Measurements from ENCODE around the gene KIF6. TPM values are rescaled to one million over a fixed set of nuclear protein-coding genes. Genes with fewer than 3 reads are reported as not detected.
A peak's percentile ranks its signal among the peaks of the same experiment; 100 is the strongest.

The KIF6 gene
- polyA plus RNA-seq, 2 of the 4 experiments (the other 2 are of a cell fraction): 0.05 to 0.39 TPM

- TF ChIP-seq EHMT2 (IDR thresholded peaks at IDR 0.05; ENCODE audit: low read depth) (no peak), RFX5 (IDR thresholded peaks at IDR 0.05) (no peak), PHF8 (IDR thresholded peaks at IDR 0.05; ENCODE audit: borderline replicate concordance, low read depth) (no peak), ELK1 (IDR thresholded peaks at IDR 0.05; ENCODE audit: low read depth, low read length) (no peak), JUNB (IDR thresholded peaks at IDR 0.05) (no peak), RARB (CRISPR knock-in tag; IDR thresholded peaks at IDR 0.05) (no peak), HES2 (IDR thresholded peaks at IDR 0.05) (no peak), ZNF302 (CRISPR knock-in tag; IDR thresholded peaks at IDR 0.05) (no peak)
- DNase-seq (ENCODE audit: low read depth in 1 of 2, low spot score in 1 of 2) (no peak), FAIRE-seq (no peak), ATAC-seq (no peak)
- H3K4me2 ChIP-seq: no peak overlapping the region
- no peak overlapping the region for H3K27ac ChIP-seq
- no peaks in the 10 kb centered on the region for H3K9me3 ChIP-seq
- no peaks in the 10 kb centered on the region for H3K4me1 ChIP-seq
- WGBS (ENCODE audit: missing lambda C conversion rate): 0% methylated on average over 3 of the region's 3 CpGs
- no peak overlapping the region for H3K4me3 ChIP-seq
- POLR2A ChIA-PET: no interaction called here
- CTCF ChIA-PET: no interaction called here
Measured at GRCh38 chr6:39317256-39317655, 408.0 kb downstream of the KIF6 start.

- DNase-seq (ENCODE audit: low read depth in 1 of 2, low spot score in 1 of 2) (no peak), FAIRE-seq (no peak), ATAC-seq (peak in 1 of 2 experiments; percentile 11; a peak in 1 of 6 replicates)
- peak within 1 kb of the TSS; percentile 21; the same call in 1 of the 3 replicates for H3K4me3 ChIP-seq
- no peaks in the 10 kb centered on the region for H3K4me1 ChIP-seq
- TF ChIP-seq RFX5 (IDR thresholded peaks at IDR 0.05) (no peak), HOXA7 (CRISPR knock-in tag; IDR thresholded peaks at IDR 0.05) (no peak), CEBPB (IDR thresholded peaks at IDR 0.05) (no peak), MAZ (IDR thresholded peaks at IDR 0.05; ENCODE audit: borderline replicate concordance, low read depth, low read length) (no peak), CTCF (IDR thresholded peaks at IDR 0.05) (no peak), NR3C1 (IDR thresholded peaks at IDR 0.05) (no peak), CBX2 (IDR thresholded peaks at IDR 0.05; ENCODE audit: borderline replicate concordance, low read depth) (no peak), FOSB (CRISPR knock-in tag; IDR thresholded peaks at IDR 0.05) (no peak), EHF (CRISPR knock-in tag; IDR thresholded peaks at IDR 0.05) (no peak), HOXB13 (CRISPR knock-in tag; IDR thresholded peaks at IDR 0.05; ENCODE audit: low read depth) (no peak), ZNF302 (CRISPR knock-in tag; IDR thresholded peaks at IDR 0.05) (no peak), USF2 (IDR thresholded peaks at IDR 0.05) (no peak), CHD2 (IDR thresholded peaks at IDR 0.05; ENCODE audit: low read length, partially characterized antibody) (no peak), HOXB5 (CRISPR knock-in tag; IDR thresholded peaks at IDR 0.05) (no peak), RARB (CRISPR knock-in tag; IDR thresholded peaks at IDR 0.05) (no peak), ELK1 (IDR thresholded peaks at IDR 0.05; ENCODE audit: low read depth, low read length) (no peak), SMC3 (IDR thresholded peaks at IDR 0.05) (no peak)
- ChIA-PET CTCF (interaction anchor here (1.1 to 10.0 kb wide), 4 partner anchors 10 to 148 kb away, joined by 3 to 108 read pairs (median 4); no protein-coding TSS in a partner anchor), POLR2A (no interaction called here)
- peak within 1 kb of the TSS; percentile 62 for H3K4me2 ChIP-seq
- 17% methylated on average over 7 of the region's 28 CpGs for WGBS (ENCODE audit: missing lambda C conversion rate)
- no peak within 1 kb of the TSS for H3K27ac ChIP-seq
- no peaks in the 10 kb centered on the region for H3K9me3 ChIP-seq
Measured at GRCh38 chr6:39314273-39314795, 410.9 kb downstream of the KIF6 start, which contains the start of gene KCNK17. Gene KCNK17 (minus strand): TSS chr6:39314419. CDS start chr6:39314320, 99 bp downstream.

Measured in A549 (cell line).